Renal cortical epithelial cell (primary cell): ENCODE measurements around the gene ENPP4. TPM values are rescaled to one million over a fixed set of nuclear protein-coding genes. Genes with fewer than 3 reads are reported as not detected.
"Not testable (repeated sequence)": the region's sequence is repeated elsewhere in the genome, so short reads cannot be mapped to it uniquely, and the experiment has no call there.

Source experiments
- DNase-seq: peaks from one replicate; pipeline ENCODE4 v3.0.0-alpha.2; 2011; ENCODE audit warnings: low read depth
- total RNA-seq: library from RNA; depleted of rRNA; stranded (reverse); fragments of >200 nt; gene quantifications from 2 replicates; pipeline ENCODE4 v1.2.3, GENCODE V29; 2014

Gene ENPP4
- total RNA-seq, 1 donor from 2014 or later: 9.1 TPM

- DNase-seq: no peak
These were observed 877 bp downstream of the ENPP4 start for GRCh38 chr6:46130666-46131065.

DNA sequence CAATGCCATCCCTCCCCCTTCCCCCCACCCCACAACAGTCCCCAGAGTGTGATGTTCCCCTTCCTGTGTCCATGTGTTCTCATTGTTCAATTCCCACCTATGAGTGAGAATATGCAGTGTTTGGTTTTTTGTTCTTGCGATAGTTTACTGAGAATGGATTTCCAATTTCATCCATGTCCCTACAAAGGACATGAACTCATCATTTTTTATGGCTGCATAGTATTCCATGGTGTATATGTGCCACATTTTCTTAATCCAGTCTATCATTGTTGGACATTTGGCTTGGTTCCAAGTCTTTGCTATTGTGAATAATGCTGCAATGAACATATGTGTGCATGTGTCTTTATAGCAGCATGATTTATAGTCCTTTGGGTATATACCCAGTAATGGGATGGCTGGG lies 1.5 kb downstream of the ENPP4 start:
- DNase-seq: not testable (repeated sequence)

- DNase-seq: no peak
These were observed 4.4 kb downstream of the ENPP4 start for GRCh38 chr6:46134216-46134615.

- DNase-seq: no peak
These were observed 5.4 kb downstream of the ENPP4 start for GRCh38 chr6:46135176-46135575.

DNA sequence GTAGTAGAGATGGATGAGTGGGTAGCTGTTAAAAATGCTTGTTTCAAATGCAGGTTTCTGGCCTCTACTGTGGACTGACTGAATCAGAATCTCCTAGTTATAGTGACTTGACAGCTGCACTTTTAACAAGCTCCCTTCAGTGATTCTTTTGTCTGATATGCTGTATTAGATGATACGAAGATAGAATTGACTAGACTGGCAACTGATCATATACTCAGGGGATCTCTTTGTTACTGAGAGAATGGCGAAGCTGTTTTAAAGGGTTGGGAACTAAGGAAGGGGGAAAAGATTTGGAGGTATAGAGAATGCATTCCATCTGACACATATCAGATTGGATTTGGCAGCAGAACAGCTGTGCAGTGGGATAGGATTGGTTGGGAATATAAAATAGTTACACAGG lies 7.0 kb downstream of the ENPP4 start:
- no peak for DNase-seq

GRCh38 chr6:46137387-46137786 lies 7.6 kb downstream of the ENPP4 start:
- DNase-seq: no peak

DNA sequence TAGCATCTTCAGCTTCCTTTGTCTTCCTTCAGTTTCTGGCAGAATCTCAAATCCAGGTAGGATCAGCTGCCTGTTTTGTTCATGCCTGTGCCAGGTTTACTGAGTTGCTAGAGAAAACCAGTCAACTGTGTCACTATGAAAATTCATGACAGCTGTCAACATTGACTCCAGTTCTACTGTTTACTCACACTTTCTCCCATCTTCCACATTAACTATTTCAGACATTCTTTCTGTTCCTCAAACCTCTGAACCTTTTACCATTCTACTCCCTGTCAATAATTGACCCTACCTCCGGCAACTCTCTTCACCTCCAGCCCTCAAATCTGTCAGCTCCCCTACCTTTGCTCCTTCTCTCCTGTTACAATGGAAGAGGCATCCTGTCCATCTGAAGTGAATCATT lies 8.5 kb downstream of the ENPP4 start:
- peak; percentile 48 for DNase-seq

- no peak for DNase-seq
These were observed 14.5 kb downstream of the ENPP4 start for GRCh38 chr6:46144270-46144669.

GRCh38 chr6:46149066-46149465 lies 19.3 kb downstream of the ENPP4 start:
- not testable (repeated sequence) for DNase-seq

GRCh38 chr6:46156701-46157100 lies 26.9 kb downstream of the ENPP4 start:
- no peak for DNase-seq

DNA sequence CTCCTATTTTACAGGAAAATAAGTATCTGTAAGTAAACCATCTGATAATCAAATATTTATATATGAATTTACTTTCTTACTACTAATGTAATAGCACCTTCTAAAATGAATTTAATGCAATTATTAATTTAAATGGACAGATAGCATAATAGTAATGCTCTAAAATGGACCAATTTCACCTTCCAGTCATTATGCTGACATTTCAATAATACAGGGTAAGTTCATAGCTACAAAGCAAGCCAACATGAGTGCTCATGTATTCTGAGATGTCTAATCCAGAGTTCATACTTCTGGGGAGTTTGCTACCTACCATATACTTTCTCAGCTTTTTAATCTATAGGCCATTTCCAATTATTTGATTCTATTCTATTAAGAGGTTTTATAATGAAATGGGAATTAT lies 29.4 kb downstream of the ENPP4 start:
- no peak for DNase-seq

DNA sequence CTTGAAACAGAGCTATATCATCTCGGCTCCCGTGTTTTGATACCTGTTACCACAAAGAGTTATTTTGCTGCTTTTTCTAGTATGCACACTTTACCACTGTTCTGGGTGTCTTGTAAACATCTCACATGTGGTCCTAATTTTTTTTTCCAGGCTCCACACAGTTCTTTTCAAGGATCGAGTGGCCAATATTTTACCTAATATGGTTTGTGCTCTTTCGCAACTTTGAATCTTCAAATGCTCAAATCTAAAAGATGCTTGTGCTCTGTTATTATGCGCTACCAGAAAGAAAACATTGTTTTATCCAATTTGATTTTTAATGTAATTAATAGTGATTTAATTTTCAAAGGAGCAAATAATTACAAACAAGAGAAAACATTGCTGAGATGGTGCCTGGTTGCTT lies 30.3 kb downstream of the ENPP4 start:
- DNase-seq: no peak

GRCh38 chr6:46170357-46171289 lies 40.8 kb downstream of the ENPP4 start, which contains the start of gene ENPP5:
Gene ENPP5, minus strand, starts transcription at chr6:46170980. Its CDS starts 2,718 bp downstream, at chr6:46168262.
- peak; percentile 53 for DNase-seq

DNA sequence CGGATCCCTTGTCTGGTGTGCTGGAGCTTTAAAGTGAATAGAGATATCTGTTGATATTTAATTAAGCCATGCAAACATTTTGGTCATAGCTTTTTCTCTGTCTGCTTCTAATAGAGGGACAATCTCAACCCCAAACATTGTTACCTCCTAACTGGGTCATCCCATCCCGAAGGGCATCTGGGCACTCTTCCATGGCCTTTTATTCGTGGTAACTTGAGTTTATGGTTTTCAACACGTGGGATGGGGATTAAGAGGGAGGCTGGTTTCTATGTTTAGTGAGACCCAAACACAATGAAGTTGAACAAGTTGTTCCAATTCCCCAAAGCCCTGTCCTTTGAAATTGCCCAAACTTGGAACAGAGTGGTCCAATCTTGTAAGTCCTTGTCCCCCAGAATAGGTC lies 42.4 kb downstream of the ENPP4 start:
- DNase-seq: no peak

DNA sequence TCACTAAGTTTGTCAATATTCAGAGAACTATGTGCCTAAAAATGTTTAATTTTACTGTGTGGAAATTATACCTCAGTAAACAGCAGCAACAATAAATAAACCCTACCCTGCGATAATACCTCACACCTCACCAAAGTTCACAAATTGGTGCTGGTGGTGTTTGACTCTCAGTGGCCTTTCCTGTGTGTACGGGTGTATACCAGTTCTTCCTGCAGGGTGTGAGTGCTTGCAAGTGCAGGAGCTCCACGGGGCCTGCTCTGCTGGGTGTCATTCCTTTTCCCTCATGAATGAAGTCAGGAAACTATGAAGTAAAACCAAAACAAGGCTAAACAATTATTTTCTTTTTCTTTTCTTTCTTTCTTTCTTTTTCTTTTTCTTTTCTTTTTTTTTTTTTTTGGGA lies 45.1 kb downstream of the ENPP4 start:
- DNase-seq: no peak

GRCh38 chr6:46175446-46175845 lies 45.7 kb downstream of the ENPP4 start:
- DNase-seq: no peak

- no peak for DNase-seq
These were observed 46.2 kb downstream of the ENPP4 start for GRCh38 chr6:46175976-46176375.

DNA sequence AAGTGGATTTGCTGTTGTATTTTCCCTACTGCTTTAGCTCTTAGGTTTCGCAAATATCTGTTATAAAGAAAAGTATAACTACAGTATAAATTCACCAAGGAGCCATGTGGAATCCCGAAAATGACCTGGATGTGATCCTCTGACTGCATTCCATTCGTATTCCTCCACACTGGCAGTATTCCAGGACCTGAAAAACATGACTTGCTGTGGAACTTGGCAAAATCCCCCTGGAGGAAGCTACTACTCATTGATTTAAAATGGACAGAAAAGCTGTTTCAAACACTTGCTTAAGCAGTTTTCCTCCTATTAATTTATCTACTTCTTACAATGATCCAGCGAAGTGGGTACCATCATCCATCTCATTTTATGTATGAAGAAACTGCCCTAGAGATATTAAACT lies 54.3 kb downstream of the ENPP4 start:
- DNase-seq: peak; percentile 87

DNA sequence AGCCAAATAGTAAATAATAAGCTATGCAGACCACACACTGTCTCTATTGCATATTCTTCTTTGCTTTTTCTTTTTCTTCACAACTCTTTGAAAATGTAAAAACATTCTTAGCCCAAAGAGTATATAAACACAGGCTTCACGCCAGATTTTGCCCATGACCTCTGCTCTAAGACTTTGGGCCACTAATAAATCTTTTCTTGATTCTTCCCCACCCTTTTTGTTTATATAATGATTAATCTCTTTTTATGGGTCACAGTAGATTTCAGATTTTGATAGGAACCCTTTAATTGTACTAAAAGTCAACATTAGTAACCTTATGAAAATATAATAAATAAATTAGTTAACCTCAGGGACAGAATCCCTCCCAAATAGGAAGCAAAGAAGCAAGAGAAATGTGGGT lies 56.8 kb downstream of the ENPP4 start:
- no peak for DNase-seq

DNA sequence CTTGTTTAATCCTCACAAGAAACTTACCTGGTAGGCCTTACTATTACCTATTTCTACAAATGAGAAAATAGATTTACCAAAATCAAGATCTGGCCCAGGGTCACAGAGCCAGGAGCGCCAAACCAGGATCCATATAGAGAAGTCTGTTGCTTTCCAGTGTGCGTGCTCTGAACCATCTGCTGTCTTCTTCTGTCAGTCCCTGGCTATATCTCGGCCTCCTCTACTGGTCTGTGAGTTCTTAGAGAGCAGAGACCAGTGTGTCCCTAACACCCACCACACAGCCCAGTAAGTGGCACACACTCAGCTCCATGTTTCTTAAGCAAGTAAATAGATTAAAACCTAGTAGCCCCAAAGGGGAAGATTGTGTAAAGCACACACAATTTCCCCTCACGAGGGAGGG lies 59.9 kb downstream of the ENPP4 start:
- DNase-seq: no peak

DNA sequence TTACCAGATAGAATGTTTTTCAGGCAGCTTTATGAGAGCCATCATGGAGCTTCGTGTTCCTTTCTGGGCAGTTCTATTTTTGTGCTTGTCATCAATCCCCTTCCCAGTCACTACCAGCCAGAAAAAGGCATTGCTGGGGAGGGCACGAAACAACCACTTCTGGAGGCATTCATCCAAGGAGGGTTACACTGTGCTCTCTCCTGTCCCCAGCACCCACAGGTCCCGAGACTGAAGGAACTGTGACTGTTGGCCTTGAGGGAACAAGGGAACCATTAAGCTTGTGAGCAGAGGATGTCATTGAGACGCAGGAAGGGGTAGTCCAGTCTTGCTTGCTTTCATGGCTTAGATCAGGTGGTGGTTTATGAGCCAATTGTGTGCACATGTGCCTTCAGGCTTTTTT lies 61.1 kb downstream of the ENPP4 start:
- no peak for DNase-seq

DNA sequence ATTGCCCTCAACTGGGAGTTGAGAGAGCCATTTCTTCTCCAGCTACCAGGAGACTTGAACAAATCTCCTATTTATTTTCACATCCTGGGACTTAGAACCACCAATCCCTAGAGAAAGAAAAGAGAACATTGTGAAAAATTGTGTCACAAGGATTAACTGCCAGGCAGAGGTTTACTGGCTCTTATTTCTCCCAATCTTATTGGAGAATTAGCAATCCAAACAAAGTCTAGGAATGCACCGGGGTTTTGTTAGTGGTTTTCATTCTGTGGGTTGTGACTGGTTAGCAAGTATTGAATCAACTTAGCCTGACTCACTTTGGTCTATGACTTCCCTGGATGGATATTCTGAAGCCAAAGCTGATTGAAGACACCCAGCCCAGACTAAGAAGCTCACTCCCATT lies 62.2 kb downstream of the ENPP4 start:
- peak; percentile 95 for DNase-seq
